Skin epidermis (tissue), 12 donors: ENCODE data around the gene CEP135.

Experiments
- H3K27ac ChIP-seq, 21 experiments: fragments of 200-600 bp; sonication (generic) in 11 of 21; one replicate each; pipeline ENCODE4 v1.5.0; 2020; ENCODE audit warnings: mild to moderate bottlenecking in 3 of 21, inconsistent platforms in 2 of 21, moderate library complexity in 2 of 21
- H3K4me3 ChIP-seq, 7 experiments: fragments of 200-600 bp; sonication (generic) in 2 of 7; one replicate each; pipeline ENCODE4 v1.5.0; 2020; ENCODE audit warnings: inconsistent platforms in 2 of 7, mild to moderate bottlenecking in 2 of 7, moderate library complexity in 1 of 7

The CEP135 gene

GRCh38 chr4:55993994-55994663, 45.4 kb downstream of the CEP135 start:
- no peak overlapping the region for H3K4me3 ChIP-seq
- no peak overlapping the region for H3K27ac ChIP-seq

GRCh38 chr4:55996646-55997045, 47.9 kb downstream of the CEP135 start:
- Histone ChIP-seq H3K27ac (no peak overlapping the region), H3K4me3 (no peak overlapping the region)

- no peak overlapping the region for H3K27ac ChIP-seq
These were observed 54.9 kb downstream of the CEP135 start for GRCh38 chr4:56003606-56004005.

GRCh38 chr4:56004235-56004634, 55.5 kb downstream of the CEP135 start:
- no peak overlapping the region for H3K4me3 ChIP-seq
- H3K27ac ChIP-seq: no peak overlapping the region

More at GRCh38 chr4:56003606-56004005, 54.9 kb downstream of the CEP135 start:
- no peak overlapping the region for H3K4me3 ChIP-seq

- Histone ChIP-seq H3K27ac (no peak overlapping the region), H3K4me3 (no peak overlapping the region)
These were observed 58.4 kb downstream of the CEP135 start for GRCh38 chr4:56007154-56007553.

- Histone ChIP-seq H3K27ac (no peak overlapping the region), H3K4me3 (no peak overlapping the region)
These were observed 59.5 kb downstream of the CEP135 start for GRCh38 chr4:56008206-56008605.

- H3K4me3 ChIP-seq: no peak overlapping the region
- H3K27ac ChIP-seq: no peak overlapping the region
These were observed 77.9 kb downstream of the CEP135 start for GRCh38 chr4:56026596-56026995.

- no peak overlapping the region for H3K4me3 ChIP-seq
- H3K27ac ChIP-seq: no peak overlapping the region
These were observed 79.4 kb downstream of the CEP135 start for GRCh38 chr4:56028165-56028564.

GRCh38 chr4:56038487-56039162, 89.9 kb downstream of the CEP135 start:
- Histone ChIP-seq H3K27ac (no peak overlapping the region), H3K4me3 (no peak overlapping the region)

GRCh38 chr4:56040842-56041241, 92.1 kb downstream of the CEP135 start:
- no peak overlapping the region for H3K4me3 ChIP-seq
- no peak overlapping the region for H3K27ac ChIP-seq

- Histone ChIP-seq H3K27ac (no peak overlapping the region), H3K4me3 (no peak overlapping the region)
These were observed 93.5 kb downstream of the CEP135 start for GRCh38 chr4:56042225-56042624.

- peak overlapping the region; percentile 19 to 67 (median 48) for H3K4me3 ChIP-seq
These were observed 99.6 kb downstream of the CEP135 start for GRCh38 chr4:56048383-56048701.

GRCh38 chr4:56048702-56049431, 100.1 kb downstream of the CEP135 start:
- peak overlapping the region; percentile 39 to 67 (median 48) for H3K4me3 ChIP-seq
- peak overlapping the region in 6 of 21 experiments; percentile 12 to 51 (median 39) for H3K27ac ChIP-seq

More at GRCh38 chr4:56048383-56048701, 99.6 kb downstream of the CEP135 start:
- H3K27ac ChIP-seq: no peak overlapping the region

- no peak overlapping the region for H3K4me3 ChIP-seq
- H3K27ac ChIP-seq: no peak overlapping the region
These were observed 101.9 kb downstream of the CEP135 start for GRCh38 chr4:56050625-56051024.

GRCh38 chr4:56051029-56051709, 102.4 kb downstream of the CEP135 start:
- Histone ChIP-seq H3K4me3 (no peak overlapping the region), H3K27ac (no peak overlapping the region)

- Histone ChIP-seq H3K27ac (no peak overlapping the region), H3K4me3 (no peak overlapping the region)
These were observed 102.9 kb downstream of the CEP135 start for GRCh38 chr4:56051710-56052075.

- H3K4me3 ChIP-seq: no peak overlapping the region
- H3K27ac ChIP-seq: no peak overlapping the region
These were observed 103.7 kb downstream of the CEP135 start for GRCh38 chr4:56052481-56052880.

GRCh38 chr4:56052966-56053365, 104.2 kb downstream of the CEP135 start:
- H3K27ac ChIP-seq: no peak overlapping the region
- H3K4me3 ChIP-seq: no peak overlapping the region

GRCh38 chr4:56055027-56055977, 106.6 kb downstream of the CEP135 start:
- Histone ChIP-seq H3K27ac (no peak overlapping the region), H3K4me3 (no peak overlapping the region)
